GM18517 (cell line): Measurements from ENCODE around the gene RAPGEF1.
A peak's percentile ranks its signal among the peaks of the same experiment; 100 is the strongest.
"Not testable (repeated sequence)": the region's sequence is repeated elsewhere in the genome, so short reads cannot be mapped to it uniquely, and the experiment has no call there.

Experiments
- ATAC-seq: cut with Tn5 transposase; IDR thresholded peaks from one replicate; pipeline ENCODE4 v1.9.1; 2021; ENCODE audit warnings: mild to moderate bottlenecking, moderate library complexity; ENCODE audit not compliant: unreplicated experiment

The RAPGEF1 gene

GRCh38 chr9:131692612-131693562 lies 47.0 kb downstream of the RAPGEF1 start:
- ATAC-seq: no peak

- no peak for ATAC-seq
Measured at GRCh38 chr9:131691969-131692611, 47.8 kb downstream of the RAPGEF1 start.

GRCh38 chr9:131690941-131691573 lies 48.8 kb downstream of the RAPGEF1 start:
- no peak for ATAC-seq

- no peak for ATAC-seq
Measured at GRCh38 chr9:131690462-131690861, 49.4 kb downstream of the RAPGEF1 start.

- ATAC-seq: no peak
Measured at GRCh38 chr9:131688377-131688776, 51.5 kb downstream of the RAPGEF1 start.

- ATAC-seq: no peak
Measured at GRCh38 chr9:131685753-131686706, 53.8 kb downstream of the RAPGEF1 start.

- ATAC-seq: not testable (repeated sequence)
Measured at GRCh38 chr9:131683094-131683493, 56.8 kb downstream of the RAPGEF1 start.

- ATAC-seq: no peak
Measured at GRCh38 chr9:131682261-131682660, 57.6 kb downstream of the RAPGEF1 start.

- not testable (repeated sequence) for ATAC-seq
Measured at GRCh38 chr9:131681826-131682225, 58.0 kb downstream of the RAPGEF1 start.

GRCh38 chr9:131681108-131681507 lies 58.8 kb downstream of the RAPGEF1 start:
- ATAC-seq: not testable (repeated sequence)

- no peak for ATAC-seq
Measured at GRCh38 chr9:131679261-131680020, 60.4 kb downstream of the RAPGEF1 start.

GRCh38 chr9:131678499-131679111 lies 61.3 kb downstream of the RAPGEF1 start:
- peak; percentile 59 for ATAC-seq

GRCh38 chr9:131677444-131678180 lies 62.3 kb downstream of the RAPGEF1 start:
- ATAC-seq: peak; percentile 40

- no peak for ATAC-seq
Measured at GRCh38 chr9:131677049-131677443, 62.8 kb downstream of the RAPGEF1 start.

GRCh38 chr9:131676431-131676972 lies 63.4 kb downstream of the RAPGEF1 start:
- ATAC-seq: no peak

GRCh38 chr9:131675437-131676022 lies 64.3 kb downstream of the RAPGEF1 start:
- no peak for ATAC-seq

- ATAC-seq: no peak
Measured at GRCh38 chr9:131674425-131675421, 65.2 kb downstream of the RAPGEF1 start.
